Spleen (tissue), 11 donors: ENCODE measurements around the gene TAS1R3. TPM values are rescaled to one million over a fixed set of nuclear protein-coding genes. Genes with fewer than 3 reads are reported as not detected.
A peak's percentile ranks its signal among the peaks of the same experiment; 100 is the strongest.

Experiments
- DNase-seq: peaks from one replicate; pipeline ENCODE4 v3.0.0-alpha.2; 2020
- H3K27ac ChIP-seq, 8 donors: fragments of 200-600 bp; sonication (generic) in 7 of 8; 1 replicate in 4 of 8; 2 replicates in 4 of 8; pipeline versions ENCODE4 v1.5.0 to v1.8.0; 2016 to 2021; ENCODE audit warnings: inconsistent platforms in 4 of 8, mild to moderate bottlenecking in 4 of 8, moderate library complexity in 1 of 8
- H3K27me3 ChIP-seq, 7 donors: fragments of 200-600 bp; sonication (generic) in 6 of 7; replicated peaks in 1 of 7; 1 replicate in 4 of 7; 2 replicates in 3 of 7; pipeline versions ENCODE4 v1.5.0 to v1.8.0; 2016 to 2021; ENCODE audit warnings: inconsistent platforms in 3 of 7, mild to moderate bottlenecking in 1 of 7
- H3K36me3 ChIP-seq, 6 donors: fragments of 200-600 bp; sonication (generic) in 5 of 6; 1 replicate in 4 of 6; 2 replicates in 2 of 6; pipeline versions ENCODE4 v1.5.0 to v1.8.0; 2016 to 2021; ENCODE audit warnings: inconsistent platforms in 2 of 6
- H3K4me1 ChIP-seq, 6 donors: fragments of 200-600 bp; sonication (generic) in 5 of 6; 1 replicate in 3 of 6; 2 replicates in 3 of 6; pipeline versions ENCODE4 v1.5.0 to v1.8.0; 2016 to 2021; ENCODE audit warnings: inconsistent platforms in 3 of 6
- H3K4me3 ChIP-seq, 8 donors: fragments of 200-600 bp; sonication (generic) in 7 of 8; 1 replicate in 4 of 8; 2 replicates in 4 of 8; pipeline versions ENCODE4 v1.5.0 to v1.8.0; 2016 to 2021; ENCODE audit warnings: inconsistent platforms in 4 of 8, mild to moderate bottlenecking in 4 of 8, moderate library complexity in 2 of 8
- H3K9me3 ChIP-seq, 8 donors: fragments of 200-600 bp; sonication (generic) in 7 of 8; 1 replicate in 4 of 8; 2 replicates in 4 of 8; pipeline versions ENCODE4 v1.5.0 to v1.8.0; 2016 to 2021; ENCODE audit warnings: inconsistent platforms in 4 of 8
- POLR2A ChIP-seq, 3 donors: fragments of 450-650 bp; IDR thresholded peaks; one replicate each; pipeline ENCODE4 v1.5.1; 2017; ENCODE audit warnings: antibody characterized with exemption in 3 of 3, mild to moderate bottlenecking in 1 of 3
- POLR2AphosphoS5 ChIP-seq, 3 donors: sonication (generic); formaldehyde crosslinking; IDR thresholded peaks; one replicate each; pipeline ENCODE4 v1.5.1; 2017; ENCODE audit warnings: antibody characterized with exemption in 3 of 3
- WGBS, 5 donors: extraction: QIAGEN DNeasy Blood & Tissue Kit in 3 of 5; methylation state at CpG; one replicate each; pipeline versions ENCODE4 v1.1.5 to v1.1.7; 2013 to 2018; 5-methylcytosine and 5-hydroxymethylcytosine counted together
- intact Hi-C: fragments of 100-400 bp; cut with DNase I; formaldehyde crosslinking; loops from one replicate; pipeline ENCODE4 v1.15.0; 2023; ENCODE audit warnings: low total_unique reads
- polyA plus RNA-seq, 3 donors: library from polyadenylated mRNA; stranded (reverse); fragments of 200-250 nt; gene quantifications; one replicate each; pipeline ENCODE4 v1.2.1, GENCODE V29; 2013
- total RNA-seq, 7 donors: library from RNA; depleted of rRNA in 3 of 7; stranded (reverse); fragments of >200 nt in 3 of 7; fragmentation: NEBNext Ultra II Directional in 4 of 7; extraction: Animal tissue kit (Norgen Biotek cat#: 25700) in 4 of 7; gene quantifications; one replicate each; pipeline versions ENCODE4 v1.1.0 to v1.2.1, GENCODE V29; 2016 to 2021
- TF ChIP-seq, protein P1 (sequence below), 11 experiments: fragments of 200-600 bp in 7 of 11; fragments of 450-650 bp in 4 of 11; sonication (generic) in 4 of 11; IDR thresholded peaks in 8 of 11; conservative IDR thresholded peaks in 3 of 11; 1 replicate in 7 of 11; 2 replicates in 4 of 11; pipeline versions ENCODE4 v1.4.0 to v1.8.0; 2016 to 2021; ENCODE audit warnings: antibody characterized with exemption in 11 of 11, inconsistent platforms in 4 of 11, mild to moderate bottlenecking in 1 of 11
- donor health status: healthy with polysubstance abuse.
- donor health status: DM: no; HTN: no; CAD: no; lungs with moderate emphysema.
- donor health status: DM: no; HTN: no; CAD: no.
- donor health status: Bipolar disorder and iron deficiency.
- donor health status: healthy.
- donor health status: DM: no; HTN: no; CAD: no.
- donor health status: DM: yes; HTN: yes; CAD: no.

TAS1R3 gene
- total and polyA plus RNA-seq, 10 donors, result 0.23 to 5.9 (median 2.2) TPM

DNA sequence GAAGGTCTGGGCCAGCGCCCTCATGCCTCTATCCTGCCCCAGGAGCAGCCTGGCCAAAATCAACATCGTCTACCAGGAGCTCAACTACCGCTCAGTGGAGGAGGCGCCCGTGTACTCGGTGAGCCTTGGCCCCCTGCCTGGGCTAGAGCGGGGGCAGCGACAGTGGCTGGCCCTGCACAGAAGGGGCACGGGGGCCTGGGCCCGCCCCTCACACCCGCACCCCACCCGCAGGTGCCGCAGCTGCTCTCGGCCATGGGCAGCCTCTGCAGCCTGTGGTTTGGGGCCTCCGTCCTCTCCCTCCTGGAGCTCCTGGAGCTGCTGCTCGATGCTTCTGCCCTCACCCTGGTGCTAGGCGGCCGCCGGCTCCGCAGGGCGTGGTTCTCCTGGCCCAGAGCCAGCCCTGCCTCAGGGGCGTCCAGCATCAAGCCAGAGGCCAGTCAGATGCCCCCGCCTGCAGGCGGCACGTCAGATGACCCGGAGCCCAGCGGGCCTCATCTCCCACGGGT lies 40.0 kb upstream of the TAS1R3 start:
- Histone ChIP-seq H3K4me1 (peaks cover 0 to 30% (median 13%) of the 10 kb centered on the region in 6 donors), H3K36me3 (peaks cover 0 to 35% (median 4%) of the 10 kb centered on the region in 6 donors), H3K4me3 (no peak overlapping the region), H3K27me3 (peaks cover 0 to 19% (median 0%) of the 10 kb centered on the region in 7 donors), H3K27ac (no peak overlapping the region), H3K9me3 (no peaks in the 10 kb centered on the region)
- WGBS, 5 donors, result 60 to 95% (median 73%) methylated on average over 1 to 28 of the region's 28 CpGs
- DNase-seq, result no peak
- TF ChIP-seq POLR2A (IDR thresholded peaks at IDR 0.05) (no peak), POLR2AphosphoS5 (IDR thresholded peaks at IDR 0.05) (peak in 1 of 3 donors; percentile 7)
- intact Hi-C loops, result no loop called here

DNA sequence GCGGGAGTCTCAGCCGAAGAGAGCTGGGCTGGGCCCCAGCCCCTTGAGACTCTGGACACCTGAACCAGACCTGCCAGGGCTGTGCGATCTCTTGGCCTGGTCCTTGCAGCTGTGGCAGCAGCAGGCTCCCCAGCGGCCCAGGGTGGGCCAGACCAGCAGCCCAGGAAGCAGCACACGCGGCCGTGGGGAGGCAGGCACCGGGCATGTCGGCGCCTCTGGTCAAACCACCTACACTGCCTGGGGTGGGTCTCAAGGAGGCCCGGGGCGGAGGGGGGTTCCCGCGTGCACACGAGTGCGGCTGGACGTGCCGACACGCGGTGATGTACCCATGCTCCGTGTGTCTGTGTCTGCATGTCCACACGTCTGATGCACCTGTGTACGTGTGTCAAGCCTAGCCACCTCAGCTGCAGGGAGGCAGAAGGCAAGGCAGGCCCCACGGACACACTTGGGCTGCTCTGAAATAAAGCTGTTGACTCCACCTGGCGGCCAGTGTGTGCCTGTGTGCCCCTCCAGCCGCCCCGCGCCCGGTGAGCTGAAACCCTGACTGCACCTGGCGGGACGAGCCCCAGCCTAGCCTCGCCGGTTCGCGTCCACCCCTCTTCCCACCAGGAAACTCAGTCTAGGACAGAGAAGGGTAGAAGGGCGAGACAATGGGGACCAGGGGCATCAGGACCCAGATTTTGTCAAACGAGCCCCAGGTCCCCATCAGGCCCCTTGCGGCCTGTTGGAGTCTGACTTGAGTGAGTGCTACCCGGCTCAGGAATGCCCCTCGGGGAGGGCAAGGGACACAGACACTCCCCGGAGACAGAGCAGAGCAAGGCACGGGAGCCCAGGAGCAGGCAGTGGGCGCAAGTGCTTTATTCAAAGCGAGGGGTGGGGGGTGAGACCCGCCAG lies 39.3 kb upstream of the TAS1R3 start:
- Histone ChIP-seq H3K36me3 (peaks cover 0 to 42% (median 4%) of the 10 kb centered on the region in 6 donors), H3K27me3 (peaks cover 0 to 12% (median 0%) of the 10 kb centered on the region in 7 donors), H3K4me1 (peaks cover 0 to 22% (median 10%) of the 10 kb centered on the region in 6 donors), H3K9me3 (no peaks in the 10 kb centered on the region), H3K27ac (no peak overlapping the region), H3K4me3 (no peak overlapping the region)
- peak; percentile 92 for DNase-seq
- TF ChIP-seq POLR2AphosphoS5 (IDR thresholded peaks at IDR 0.05) (peak; percentile 37 to 58 (median 39)), POLR2A (IDR thresholded peaks at IDR 0.05) (no peak)
- TF ChIP-seq, protein P1, sequence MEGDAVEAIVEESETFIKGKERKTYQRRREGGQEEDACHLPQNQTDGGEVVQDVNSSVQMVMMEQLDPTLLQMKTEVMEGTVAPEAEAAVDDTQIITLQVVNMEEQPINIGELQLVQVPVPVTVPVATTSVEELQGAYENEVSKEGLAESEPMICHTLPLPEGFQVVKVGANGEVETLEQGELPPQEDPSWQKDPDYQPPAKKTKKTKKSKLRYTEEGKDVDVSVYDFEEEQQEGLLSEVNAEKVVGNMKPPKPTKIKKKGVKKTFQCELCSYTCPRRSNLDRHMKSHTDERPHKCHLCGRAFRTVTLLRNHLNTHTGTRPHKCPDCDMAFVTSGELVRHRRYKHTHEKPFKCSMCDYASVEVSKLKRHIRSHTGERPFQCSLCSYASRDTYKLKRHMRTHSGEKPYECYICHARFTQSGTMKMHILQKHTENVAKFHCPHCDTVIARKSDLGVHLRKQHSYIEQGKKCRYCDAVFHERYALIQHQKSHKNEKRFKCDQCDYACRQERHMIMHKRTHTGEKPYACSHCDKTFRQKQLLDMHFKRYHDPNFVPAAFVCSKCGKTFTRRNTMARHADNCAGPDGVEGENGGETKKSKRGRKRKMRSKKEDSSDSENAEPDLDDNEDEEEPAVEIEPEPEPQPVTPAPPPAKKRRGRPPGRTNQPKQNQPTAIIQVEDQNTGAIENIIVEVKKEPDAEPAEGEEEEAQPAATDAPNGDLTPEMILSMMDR (IDR thresholded peaks at IDR 0.05 in 8 of 11, conservative IDR thresholded peaks at IDR 0.05 in 3 of 11), result peak; percentile 63 to 85 (median 78)
- intact Hi-C loops, result loop anchor here (2.0 kb wide), 1 partner anchor 169 kb away; no protein-coding TSS in a partner anchor
- WGBS, 5 donors, result 39 to 72% (median 52%) methylated on average over 34 to 45 of the region's 45 CpGs

DNA sequence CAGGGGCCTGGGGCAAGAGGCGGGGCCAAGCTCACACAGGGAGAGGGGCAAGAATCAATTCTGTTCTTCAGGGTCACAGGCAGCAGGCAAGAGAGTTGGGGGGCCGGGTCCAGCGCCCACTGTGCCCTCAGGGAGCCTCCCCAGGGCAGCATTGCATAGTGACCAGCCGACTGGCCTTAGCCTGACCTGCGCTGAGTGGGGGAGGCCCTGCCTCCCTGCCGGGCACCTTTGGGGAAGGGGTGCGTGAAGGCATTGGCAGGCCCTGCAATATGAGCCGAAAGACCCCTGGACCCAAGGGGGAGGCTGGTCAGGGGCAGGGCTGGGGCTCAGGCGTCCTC lies 38.7 kb upstream of the TAS1R3 start:
- H3K27me3 ChIP-seq, result peaks cover 0 to 6% (median 0%) of the 10 kb centered on the region in 7 donors
- no peaks in the 10 kb centered on the region for H3K9me3 ChIP-seq
- TF ChIP-seq POLR2AphosphoS5 (IDR thresholded peaks at IDR 0.05) (no peak), POLR2A (IDR thresholded peaks at IDR 0.05) (no peak)
- TF ChIP-seq, protein P1 (IDR thresholded peaks at IDR 0.05 in 8 of 11, conservative IDR thresholded peaks at IDR 0.05 in 3 of 11), result no peak
- 83 to 93% (median 91%) methylated on average over 8 to 9 of the region's 9 CpGs for WGBS, 5 donors
- H3K4me3 ChIP-seq, result no peak overlapping the region
- DNase-seq, result peak; percentile 66
- H3K4me1 ChIP-seq, result peaks cover 0 to 21% (median 10%) of the 10 kb centered on the region in 6 donors
- intact Hi-C loops, result loop anchor here (2.0 kb wide), 1 partner anchor 170 kb away; no protein-coding TSS in a partner anchor
- no peak overlapping the region for H3K27ac ChIP-seq
- peaks cover 0 to 45% (median 4%) of the 10 kb centered on the region in 6 donors for H3K36me3 ChIP-seq

DNA sequence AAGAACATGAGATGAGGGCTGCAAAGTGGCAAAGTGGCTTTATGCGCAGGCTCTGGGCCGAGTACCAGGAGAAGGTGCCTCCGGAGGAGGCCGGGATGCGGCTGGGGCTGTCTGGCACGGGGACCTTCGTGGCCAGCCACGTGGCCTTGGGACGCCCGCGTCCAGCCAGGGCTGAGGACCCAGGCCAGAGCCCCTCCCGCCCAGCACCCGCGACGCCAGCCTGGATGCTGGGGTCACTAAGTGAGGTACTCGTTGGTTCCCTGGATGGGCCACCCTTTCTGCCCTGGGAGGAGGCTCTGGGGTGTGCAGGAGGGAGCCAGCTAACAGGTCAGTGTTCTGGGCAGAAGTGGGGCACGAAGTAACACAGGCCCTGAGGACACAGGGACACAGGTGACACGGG lies 38.2 kb upstream of the TAS1R3 start:
- intact Hi-C loops, result loop anchor here (2.0 kb wide), 1 partner anchor 170 kb away; no protein-coding TSS in a partner anchor

More for the DNA sequence above, 38.2 kb upstream of the TAS1R3 start:
- WGBS, 5 donors, result 85 to 97% (median 90%) methylated on average over 13 to 18 of the region's 18 CpGs
- Histone ChIP-seq H3K9me3 (no peaks in the 10 kb centered on the region), H3K4me3 (no peak overlapping the region), H3K27ac (no peak overlapping the region), H3K27me3 (peaks cover 0 to 4% (median 0%) of the 10 kb centered on the region in 7 donors), H3K36me3 (peaks cover 0 to 49% (median 6%) of the 10 kb centered on the region in 6 donors), H3K4me1 (peaks cover 0 to 21% (median 9%) of the 10 kb centered on the region in 6 donors)
- peak; percentile 75 for DNase-seq
- TF ChIP-seq, protein P1 (IDR thresholded peaks at IDR 0.05 in 8 of 11, conservative IDR thresholded peaks at IDR 0.05 in 3 of 11), result no peak
- TF ChIP-seq POLR2A (IDR thresholded peaks at IDR 0.05) (no peak), POLR2AphosphoS5 (IDR thresholded peaks at IDR 0.05) (no peak)
